HG03025 (cell line): ENCODE results near the gene LY6G5C.

Experiments used
- ATAC-seq: cut with Tn5 transposase; IDR thresholded peaks from one replicate; pipeline ENCODE4 v1.9.1; 2021; ENCODE audit warnings: mild to moderate bottlenecking, moderate library complexity; ENCODE audit not compliant: unreplicated experiment, low FRiP score

The LY6G5C gene

DNA sequence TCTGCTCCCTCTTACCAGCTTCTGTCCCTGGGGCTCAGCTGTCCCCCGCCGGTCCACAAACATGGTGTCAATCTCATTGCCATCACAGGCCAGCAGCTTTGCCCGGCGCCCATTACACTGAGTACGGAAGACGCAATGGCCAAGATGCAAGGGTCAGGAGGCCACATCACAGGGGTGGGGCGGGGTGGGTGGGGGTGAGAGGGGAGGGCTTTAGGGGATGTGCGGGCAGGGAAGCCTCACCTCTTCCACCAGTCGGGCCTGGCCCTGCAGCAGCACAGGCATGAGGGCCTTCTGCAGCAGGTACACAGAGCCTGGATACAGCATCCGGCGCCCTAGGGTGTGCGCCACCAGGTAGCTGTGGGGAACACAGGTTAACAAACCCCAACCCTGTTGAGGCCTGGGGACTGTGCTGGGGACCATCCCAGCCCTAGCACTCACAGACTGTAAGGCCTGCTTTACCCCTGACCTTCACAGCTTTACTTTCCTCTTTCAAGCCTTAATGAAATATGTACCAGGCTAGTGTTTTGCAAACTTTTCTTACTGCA is 10.8 kb upstream of the LY6G5C start:
- no peak for ATAC-seq

GRCh38 chr6:31691078-31691463 is 10.2 kb upstream of the LY6G5C start:
- no peak for ATAC-seq

DNA sequence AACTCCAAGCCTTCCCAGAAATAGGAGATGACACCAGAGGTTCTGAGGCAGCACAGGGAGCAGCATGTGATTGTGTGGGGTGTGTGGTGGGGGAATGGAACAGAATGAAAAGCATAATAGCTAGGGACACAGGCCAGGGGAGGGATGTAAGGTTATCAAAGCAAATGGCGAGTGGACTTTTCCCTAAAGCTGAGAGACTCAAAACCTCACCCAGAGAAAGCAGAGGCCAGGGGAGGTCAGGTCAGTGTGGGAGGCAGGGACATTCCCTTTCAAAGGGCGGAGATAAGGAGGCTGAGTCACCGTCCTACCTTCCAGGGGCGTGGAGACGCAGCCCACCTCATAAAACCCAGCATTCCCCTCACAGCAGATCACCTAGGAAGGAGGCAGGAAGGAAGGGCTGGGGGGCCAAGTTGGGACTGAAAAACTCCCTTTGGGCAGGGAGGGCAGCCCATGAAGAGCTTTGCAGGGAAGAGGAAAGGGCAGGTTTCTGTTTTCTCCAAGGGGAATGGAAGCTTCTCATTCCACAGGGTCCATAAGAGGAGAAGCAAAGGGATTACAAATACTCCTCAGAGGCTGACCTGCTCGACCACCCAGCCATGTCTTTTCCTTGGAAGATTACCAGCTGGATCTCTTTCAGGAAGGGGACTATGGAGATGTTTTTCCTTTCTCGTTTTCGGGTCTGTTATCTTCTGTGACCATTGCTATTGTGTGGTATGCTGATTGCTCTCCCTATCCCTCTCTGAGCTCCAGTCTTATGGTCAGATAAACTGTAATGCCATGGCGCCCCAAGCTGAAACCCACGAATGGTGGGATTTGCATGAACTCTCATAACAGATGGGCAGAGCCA is 9.6 kb upstream of the LY6G5C start:
- ATAC-seq: no peak

GRCh38 chr6:31689249-31690110 is 8.6 kb upstream of the LY6G5C start:
- ATAC-seq: no peak

GRCh38 chr6:31687860-31688693 is 7.2 kb upstream of the LY6G5C start:
- ATAC-seq: no peak

- no peak for ATAC-seq
Measured at GRCh38 chr6:31687321-31687720, 6.5 kb upstream of the LY6G5C start.

DNA sequence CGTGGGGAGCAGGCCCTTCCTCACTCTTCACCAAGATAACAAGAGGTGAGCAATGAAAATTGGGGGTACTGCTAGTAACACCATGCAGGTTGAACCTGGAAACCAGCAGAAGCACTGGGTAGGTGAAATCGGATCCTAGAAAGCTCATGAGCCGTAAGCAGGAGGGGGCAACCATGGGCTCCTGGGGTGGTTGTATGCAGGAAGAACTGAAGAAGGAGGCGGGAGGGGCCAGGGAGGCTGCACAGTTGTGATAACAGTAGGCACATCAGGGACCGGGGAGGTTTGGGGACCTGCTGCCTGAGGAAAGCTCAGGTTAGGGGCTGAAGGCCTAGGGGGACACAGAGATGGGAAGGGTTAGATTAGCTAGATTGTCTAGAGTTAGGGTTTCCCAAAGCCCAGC is 5.6 kb upstream of the LY6G5C start:
- ATAC-seq: no peak

DNA sequence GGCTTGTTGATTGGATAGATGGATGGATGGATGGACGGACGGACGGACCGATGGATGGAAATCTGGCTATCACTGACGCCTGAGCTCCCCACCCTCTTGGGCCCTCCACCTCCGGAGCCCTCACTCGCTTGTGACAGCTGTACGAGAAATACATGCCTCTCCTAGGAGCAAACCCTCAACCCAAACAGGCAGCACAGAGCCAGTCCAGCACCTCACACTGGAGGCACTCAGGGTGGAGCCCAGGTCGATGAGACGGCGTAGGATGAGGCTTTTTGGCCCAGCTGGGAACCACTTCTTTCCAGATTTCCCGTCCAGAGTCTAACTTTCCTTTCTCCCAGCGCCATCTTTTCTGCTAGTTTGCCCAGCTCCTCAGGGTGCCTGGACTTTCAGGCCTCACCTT is 2.7 kb upstream of the LY6G5C start:
- ATAC-seq: no peak

- ATAC-seq: no peak
Measured at GRCh38 chr6:31681135-31681671, 336 bp upstream of the LY6G5C start.

DNA sequence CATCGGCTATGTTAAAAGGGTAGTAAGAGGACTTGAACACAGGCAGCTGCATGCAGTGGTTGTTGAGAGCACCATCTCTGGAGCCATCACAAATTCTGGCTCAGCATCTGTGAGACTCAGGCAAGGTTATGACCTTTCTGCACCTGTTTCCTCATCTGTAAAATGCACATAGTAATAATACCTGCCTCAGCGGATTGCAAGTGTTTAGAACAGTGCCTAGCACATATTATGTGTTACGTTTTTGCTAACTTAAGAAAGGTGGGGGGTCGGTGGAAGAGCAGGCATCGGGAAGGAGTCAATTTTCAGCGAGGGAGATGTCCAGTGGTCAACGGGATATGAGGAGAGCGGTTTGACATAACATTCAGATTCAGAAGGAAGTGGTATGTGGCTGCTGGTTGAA is 2.9 kb downstream of the LY6G5C start:
- no peak for ATAC-seq

- no peak for ATAC-seq
Measured at GRCh38 chr6:31676904-31677303, 4.0 kb downstream of the LY6G5C start.

GRCh38 chr6:31676322-31676903 is 4.5 kb downstream of the LY6G5C start:
- no peak for ATAC-seq

DNA sequence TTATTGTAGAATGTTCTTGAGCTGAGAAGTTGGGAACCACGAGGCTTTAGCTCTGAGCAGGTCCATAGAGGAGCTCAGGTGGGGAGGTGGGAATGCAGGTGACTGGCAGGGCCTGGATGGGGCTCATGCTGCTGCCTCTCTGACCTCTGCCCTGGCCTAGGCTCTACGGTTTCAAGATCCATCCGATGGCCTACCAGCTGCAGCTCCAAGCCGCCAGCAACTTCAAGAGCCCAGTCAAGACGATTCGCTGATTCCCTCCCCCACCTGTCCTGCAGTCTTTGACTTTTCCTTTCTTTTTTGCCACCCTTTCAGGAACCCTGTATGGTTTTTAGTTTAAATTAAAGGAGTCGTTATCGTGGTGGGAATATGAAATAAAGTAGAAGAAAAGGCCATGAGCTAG is 11.2 kb downstream of the LY6G5C start, which contains the start of gene LY6G5B:
TSS of gene LY6G5B (plus strand) at position 301 of the 400 bp plus-strand sequence. CDS start 975 bp downstream, outside the sequence.
- no peak for ATAC-seq

DNA sequence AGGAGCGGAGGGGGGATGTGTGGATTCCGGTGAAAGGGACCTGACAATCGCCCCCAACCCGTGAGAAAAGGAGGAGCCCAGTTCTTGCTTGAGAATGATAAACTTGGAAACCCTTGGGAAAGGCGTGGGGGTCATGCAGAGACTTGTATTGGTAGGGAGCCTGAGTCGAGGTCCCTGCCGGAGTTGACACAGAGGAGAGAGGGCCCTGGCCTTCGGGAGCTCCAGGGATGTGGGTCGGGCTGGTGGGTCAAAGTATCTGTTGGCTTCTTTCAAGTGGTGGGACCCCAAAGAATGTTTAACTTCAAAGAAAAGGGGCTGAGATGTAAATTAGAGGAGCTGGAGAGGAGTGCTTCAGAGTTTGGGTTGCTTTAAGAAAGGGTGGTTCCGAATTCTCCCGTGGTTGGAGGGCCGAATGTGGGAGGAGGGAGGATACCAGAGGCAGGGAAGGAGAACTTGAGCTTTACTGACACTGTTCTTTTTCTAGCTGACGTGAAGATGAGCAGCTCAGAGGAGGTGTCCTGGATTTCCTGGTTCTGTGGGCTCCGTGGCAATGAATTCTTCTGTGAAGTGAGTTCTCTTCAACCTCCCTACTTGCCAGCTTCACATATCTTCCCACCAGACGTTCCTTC is 14.4 kb downstream of the LY6G5C start:
- no peak for ATAC-seq

GRCh38 chr6:31665501-31666336 is 15.1 kb downstream of the LY6G5C start, which contains the start of gene CSNK2B:
Gene CSNK2B, plus strand, starts transcription at chr6:31666080. Its CDS starts 752 bp downstream, at chr6:31666832.
- ATAC-seq: peak; percentile 68

- no peak for ATAC-seq
Measured at GRCh38 chr6:31664790-31665500, 15.9 kb downstream of the LY6G5C start, which contains the start of gene GPANK1. Gene GPANK1, minus strand, starts transcription at chr6:31664997. Its CDS starts 519 bp downstream, at chr6:31664478.

- no peak for ATAC-seq
Measured at GRCh38 chr6:31663961-31664789, 16.7 kb downstream of the LY6G5C start.
